A204.1 (cell line): Measurements from ENCODE around the gene KDM4F.
"Not testable (repeated sequence)": the region's sequence is repeated elsewhere in the genome, so short reads cannot be mapped to it uniquely, and the experiment has no call there.

Source experiments
- FAIRE-seq: peaks from 2 replicates; lab custom pipeline; 2012; peaks lifted over from hg19 to GRCh38; lab: Jason Lieb, UNC

KDM4F gene

DNA sequence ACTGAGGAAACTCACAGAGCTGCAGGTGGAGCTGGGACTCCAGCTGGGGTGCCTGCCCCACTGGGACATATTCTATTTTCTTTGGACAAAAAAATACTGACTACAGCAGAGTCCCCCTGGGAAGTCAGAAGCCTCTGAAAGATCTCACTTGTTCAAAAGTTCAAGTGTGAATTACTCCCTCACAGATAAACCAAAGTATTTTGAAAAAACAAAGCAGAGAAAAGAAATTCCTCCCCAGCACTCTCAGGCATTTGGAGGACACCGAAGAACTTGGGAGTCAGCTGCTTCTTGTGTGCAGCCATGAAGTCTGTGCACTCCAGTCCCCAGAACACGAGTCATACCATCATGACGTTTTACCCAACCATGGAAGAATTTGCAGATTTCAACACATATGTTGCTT lies at the start of gene KDM4F:
TSS of gene KDM4F (plus strand) at position 301 of the 400 bp plus-strand sequence.
- not testable (repeated sequence) for FAIRE-seq

DNA sequence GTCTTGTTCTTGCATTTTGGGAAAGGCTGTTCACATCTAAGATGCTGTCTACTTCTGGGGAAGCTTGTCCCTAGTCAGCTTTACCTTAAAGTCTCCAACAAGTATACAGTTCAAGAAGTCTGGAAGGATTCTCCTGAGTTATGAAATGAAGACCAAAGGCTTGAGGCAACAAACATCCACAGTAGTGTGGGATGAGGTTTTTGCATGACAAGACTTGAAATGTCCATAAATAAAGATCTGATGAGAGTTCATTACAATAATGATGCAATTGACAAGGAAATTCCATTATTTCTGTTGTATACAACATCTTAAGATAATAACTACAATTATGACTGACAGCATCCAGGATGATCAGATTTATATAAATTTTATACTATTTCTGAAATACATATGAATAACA lies 45.5 kb upstream of the KDM4F start:
- FAIRE-seq: no peak

DNA sequence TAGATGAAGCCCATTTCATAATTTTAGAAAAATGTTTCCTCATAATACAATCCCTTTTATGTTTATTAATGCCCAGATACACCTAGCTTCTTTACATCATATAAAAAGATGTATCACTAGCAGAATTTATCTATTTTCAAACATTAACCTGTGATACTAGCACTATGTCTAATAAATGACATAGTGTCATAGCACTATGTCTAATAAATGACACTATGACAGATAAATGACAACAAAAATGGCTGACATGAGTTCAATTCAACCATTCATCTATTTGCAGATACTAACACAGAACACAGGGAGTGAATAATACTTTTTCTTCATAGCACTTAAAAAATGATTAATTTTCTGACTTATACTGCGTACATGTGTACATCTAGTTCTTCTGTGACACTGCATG lies 43.6 kb upstream of the KDM4F start:
- FAIRE-seq: no peak

DNA sequence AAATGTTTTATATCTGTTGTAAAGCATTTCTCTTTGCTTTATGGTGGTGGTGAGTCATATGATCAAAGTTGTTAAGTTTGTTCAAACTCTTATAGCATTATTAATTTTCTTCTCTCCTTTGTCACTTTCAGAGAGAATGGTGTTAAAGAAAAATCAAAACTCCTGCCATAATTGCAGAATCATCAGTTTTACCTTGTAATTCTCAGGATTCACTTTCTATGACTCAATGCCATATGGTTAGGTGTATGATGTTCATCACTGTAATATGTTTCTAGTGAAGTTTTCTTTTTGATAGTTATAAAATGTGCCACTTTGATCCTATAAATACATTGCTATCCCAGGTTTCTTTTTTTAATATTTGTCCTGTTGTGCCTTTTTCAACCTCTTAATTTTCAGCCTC lies 37.8 kb upstream of the KDM4F start:
- FAIRE-seq: no peak

DNA sequence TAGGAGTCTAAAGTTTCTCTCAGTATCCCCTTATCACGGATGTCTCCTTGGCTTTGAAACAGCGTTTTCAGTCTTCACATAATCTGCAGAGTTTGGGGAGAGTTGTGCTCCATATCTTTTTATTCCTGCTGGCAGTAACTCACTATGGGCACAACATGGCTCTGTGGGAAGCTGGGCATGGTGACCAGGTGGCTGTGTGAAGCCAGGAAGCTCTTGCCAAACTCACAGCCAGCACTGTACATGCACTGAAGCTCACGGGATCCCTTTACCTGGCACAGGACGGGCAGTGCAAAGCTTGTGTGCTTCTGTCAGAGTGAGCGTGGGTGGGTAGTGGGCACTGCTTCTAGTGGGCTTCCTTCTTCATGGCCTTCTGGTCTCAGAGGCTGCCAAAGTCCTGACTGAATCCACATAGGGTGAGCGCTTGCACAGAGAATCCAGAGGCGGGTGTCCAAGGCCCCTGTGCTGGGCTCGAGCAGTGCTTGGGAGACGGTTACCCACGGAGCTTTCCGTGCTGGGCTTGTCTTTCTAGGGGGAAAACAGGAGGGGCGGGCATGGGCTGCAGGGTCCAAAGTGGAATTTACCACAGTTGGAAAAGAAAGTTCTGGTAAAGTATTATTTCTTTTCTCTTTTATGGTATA lies 34.9 kb upstream of the KDM4F start:
- no peak for FAIRE-seq

DNA sequence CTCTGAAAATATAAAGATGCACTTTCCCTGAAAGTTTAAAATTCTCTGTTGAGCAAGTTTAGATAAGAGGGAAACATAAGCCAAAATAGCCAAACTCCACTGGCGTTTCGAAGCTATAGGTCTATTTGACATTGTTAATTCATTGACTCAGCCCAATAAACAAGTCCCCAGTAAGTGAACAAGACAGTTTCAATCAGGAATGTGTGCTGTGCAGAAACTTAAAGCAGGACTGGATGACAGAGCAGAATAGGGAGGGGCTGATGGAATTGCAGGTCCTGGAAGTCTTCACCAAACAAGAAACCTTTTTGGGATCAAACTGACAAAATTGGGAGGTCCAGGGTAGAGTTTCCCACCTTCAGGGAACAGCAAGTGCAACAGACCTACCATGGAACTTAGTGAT lies 33.1 kb upstream of the KDM4F start:
- no peak for FAIRE-seq

DNA sequence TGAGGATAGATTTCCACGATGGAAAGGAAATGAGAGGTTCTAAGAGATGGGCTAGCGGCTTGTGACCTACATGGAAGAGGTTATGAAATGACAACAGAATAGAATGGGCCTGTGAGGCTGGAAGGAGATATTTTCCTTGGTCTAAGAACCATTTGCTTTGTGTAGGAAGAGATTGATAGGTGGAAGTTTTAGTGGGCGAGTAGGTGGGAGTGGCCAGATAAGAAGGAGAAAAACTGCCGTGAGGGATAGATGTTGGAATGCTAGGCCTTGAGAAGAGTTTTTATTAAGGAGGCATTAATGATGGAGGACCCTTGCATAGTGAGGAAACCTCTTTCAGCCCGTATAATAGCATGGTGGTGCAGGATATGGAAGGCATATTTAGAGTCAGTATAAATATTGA lies 27.8 kb upstream of the KDM4F start:
- not testable (repeated sequence) for FAIRE-seq

DNA sequence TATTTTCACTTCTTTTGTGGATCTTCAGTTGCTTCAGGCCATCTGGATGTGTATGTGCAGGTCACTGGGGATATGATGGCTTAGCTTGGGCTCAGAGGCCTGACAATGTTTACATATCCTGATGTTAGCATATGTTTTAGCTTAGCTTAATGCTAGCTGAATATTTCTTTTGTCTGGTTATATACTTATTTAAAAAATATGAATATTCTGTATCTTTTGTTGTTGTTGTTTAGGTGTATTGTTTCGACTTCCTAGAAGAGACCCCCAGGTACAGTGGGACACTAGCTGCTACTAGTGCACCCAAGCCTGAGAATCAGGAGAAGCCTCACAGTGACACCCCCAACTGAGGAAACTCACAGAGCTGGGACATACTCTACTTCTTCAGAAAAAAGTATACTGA lies 24.3 kb upstream of the KDM4F start, which contains the start of gene KDM4E:
TSS of gene KDM4E (plus strand) at position 301 of the 400 bp plus-strand sequence. CDS start 300 bp downstream, outside the sequence.
- FAIRE-seq: no peak

DNA sequence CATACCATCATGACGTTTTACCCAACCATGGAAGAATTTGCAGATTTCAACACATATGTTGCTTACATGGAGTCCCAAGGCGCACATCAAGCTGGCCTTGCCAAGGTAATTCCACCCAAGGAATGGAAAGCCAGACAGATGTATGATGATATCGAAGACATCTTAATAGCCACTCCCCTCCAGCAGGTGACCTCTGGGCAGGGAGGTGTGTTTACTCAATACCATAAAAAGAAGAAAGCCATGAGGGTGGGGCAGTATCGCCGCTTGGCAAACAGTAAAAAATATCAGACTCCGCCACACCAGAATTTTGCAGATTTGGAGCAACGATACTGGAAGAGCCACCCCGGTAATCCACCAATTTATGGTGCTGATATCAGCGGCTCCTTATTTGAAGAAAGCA lies 23.6 kb upstream of the KDM4F start:
- not testable (repeated sequence) for FAIRE-seq

DNA sequence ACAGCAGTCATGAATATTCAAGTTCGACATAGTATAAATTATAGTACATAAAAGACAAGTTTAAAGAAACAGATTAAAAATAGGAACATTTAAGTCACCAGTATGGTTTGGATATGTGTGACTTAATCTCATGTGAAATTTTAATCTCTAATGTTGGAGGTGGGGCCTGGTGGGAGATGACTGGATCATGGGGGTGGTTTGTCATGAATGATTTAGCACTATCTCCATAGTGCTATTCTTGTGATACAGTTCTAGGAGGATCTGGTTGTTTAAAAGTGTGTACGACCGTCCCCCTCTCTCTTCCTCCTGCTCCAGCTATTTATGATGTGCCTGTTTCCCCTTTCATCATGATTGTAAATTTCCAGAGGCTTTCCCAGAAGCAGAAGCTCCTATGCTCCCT lies 20.9 kb upstream of the KDM4F start:
- FAIRE-seq: no peak

DNA sequence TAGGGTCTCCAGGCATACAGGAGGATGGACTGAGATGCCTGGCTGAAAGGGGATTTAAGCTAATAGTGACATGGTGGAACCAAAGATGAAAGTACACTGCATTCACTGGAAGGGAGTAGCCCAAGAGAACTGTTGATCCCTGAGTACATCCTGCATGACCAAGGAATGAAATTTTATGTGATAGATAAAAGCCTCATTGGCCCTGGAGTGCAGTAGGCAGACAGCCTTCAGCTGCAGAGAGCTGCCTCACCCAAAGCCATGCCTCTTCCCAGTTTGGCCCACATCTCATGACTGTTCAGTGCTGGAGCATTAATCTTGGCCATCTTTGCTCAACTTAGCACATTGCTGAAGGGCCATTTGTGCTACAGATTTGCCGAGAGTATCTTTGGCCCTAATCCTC lies 16.2 kb upstream of the KDM4F start:
- no peak for FAIRE-seq

DNA sequence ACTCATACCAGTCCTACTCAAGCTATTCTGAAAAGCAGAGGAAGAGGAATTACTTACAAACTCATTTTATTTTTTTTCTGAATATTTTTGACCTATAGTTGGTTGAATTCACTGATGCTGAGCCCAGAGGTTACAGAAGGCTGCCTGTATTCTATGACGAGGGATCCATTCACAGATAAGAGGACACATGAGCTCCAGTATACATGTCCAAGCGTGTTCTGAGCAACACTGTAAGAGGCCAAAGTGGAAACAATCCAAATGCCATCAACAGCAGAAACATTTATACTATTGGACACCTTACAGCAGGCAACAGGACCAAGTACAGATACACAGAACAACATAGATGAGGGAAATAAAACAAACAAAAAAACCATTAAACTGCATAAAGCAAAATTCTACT lies 13.9 kb upstream of the KDM4F start:
- FAIRE-seq: no peak

DNA sequence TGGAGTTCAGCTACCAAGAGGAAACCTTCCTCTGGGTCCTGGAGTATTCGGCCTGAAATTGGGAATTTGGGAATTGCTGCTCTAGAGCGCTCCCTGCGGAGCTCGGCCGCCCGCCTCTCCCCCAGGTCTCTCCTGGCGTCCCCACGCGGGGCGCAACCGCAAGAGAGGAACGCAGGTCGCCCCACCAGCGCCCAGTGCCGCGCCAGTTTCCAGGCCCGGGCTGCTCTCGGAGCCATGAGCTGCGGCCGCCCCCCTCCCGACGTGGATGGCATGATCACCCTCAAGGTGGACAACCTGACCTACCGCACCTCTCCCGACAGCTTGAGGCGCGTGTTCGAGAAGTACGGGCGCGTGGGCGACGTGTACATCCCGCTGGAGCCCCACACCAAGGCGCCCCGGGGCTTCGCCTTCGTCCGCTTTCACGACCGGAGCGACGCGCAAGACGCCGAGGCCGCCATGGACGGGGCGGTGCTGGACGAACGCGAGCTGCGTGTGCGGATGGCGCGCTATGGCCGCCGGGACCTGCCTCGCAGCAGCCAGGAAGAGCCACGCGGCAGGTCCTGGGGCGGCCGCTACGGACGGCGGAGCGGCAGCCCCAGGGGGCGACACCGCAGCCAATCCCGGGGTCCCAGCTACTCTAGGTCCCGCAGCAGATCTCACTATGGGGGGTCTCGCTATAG lies 11.7 kb upstream of the KDM4F start:
- not testable (repeated sequence) for FAIRE-seq

DNA sequence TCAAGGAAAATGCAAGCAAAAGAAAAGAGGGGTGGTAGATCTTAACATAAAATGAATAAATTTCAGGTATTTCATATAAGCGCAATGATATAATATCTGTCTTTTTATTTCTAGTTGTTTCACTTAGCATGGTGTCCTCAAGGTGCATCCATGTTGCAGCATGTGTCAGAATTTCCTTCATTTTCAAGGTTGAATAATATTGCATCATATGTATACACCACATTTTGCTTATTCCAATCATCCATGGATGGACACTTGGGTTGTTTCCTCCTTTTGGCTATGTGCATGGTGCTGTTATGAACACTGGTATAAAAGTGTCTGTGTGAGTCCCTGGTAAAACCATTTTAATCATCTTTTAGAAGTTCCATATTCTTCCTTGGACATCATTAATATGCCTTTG lies 7.0 kb upstream of the KDM4F start:
- FAIRE-seq: no peak

DNA sequence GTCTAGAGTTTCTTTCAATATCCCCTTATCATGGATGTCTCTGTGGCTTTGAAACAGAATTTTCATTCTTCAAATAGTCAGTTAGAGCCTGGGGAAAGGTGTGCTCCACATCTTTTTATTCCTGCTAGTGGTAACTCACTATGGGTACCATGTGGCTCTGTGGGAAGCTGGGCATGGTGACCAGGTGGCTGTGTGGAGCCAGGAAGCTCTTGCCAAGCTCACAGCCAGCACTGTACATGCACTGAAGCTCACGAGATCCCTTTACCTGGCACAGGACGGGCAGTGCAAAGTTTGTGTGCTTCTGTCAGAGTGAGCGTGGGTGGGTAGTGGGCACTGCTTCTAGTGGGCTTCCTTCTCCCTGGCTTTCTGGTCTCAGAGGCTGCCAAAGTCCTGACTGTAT lies 6.3 kb upstream of the KDM4F start:
- FAIRE-seq: no peak

DNA sequence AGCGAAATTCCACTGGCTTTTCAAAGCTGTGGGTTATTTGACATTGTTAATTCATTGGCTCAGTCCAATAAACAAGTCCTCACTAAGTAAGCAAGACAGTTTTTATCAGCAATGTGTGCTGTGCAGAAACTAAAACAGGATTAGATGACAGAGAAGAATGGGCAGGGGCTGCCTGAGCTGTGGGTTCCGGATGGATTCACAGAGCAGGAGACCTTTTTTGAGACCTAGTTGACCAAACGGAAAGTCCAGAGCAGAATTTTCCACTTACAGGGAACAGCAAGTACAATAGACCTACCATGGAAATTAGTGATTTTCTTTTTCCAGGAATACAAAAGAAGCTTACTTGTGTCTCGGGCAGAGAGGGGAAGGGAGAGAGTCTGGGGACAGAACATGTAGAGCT lies 5.2 kb upstream of the KDM4F start:
- no peak for FAIRE-seq

DNA sequence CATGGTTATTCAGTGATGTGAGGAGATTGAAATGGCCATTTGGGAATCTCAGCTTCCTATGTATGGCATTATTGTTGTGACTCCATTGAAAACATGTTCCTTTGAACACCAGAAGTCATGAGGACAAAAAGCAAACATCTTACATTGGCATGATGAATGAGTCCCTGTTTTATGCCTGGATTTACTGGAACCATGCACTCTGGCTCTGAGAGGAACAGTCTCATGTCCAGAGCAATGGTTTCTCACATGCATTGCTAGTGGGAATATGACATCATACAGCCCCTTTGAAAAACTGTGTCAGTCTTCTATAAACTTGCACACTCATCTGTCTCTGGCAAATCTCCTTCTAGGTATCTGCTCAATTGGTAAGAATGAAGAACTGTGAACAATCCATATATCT lies 3.4 kb upstream of the KDM4F start:
- FAIRE-seq: no peak

DNA sequence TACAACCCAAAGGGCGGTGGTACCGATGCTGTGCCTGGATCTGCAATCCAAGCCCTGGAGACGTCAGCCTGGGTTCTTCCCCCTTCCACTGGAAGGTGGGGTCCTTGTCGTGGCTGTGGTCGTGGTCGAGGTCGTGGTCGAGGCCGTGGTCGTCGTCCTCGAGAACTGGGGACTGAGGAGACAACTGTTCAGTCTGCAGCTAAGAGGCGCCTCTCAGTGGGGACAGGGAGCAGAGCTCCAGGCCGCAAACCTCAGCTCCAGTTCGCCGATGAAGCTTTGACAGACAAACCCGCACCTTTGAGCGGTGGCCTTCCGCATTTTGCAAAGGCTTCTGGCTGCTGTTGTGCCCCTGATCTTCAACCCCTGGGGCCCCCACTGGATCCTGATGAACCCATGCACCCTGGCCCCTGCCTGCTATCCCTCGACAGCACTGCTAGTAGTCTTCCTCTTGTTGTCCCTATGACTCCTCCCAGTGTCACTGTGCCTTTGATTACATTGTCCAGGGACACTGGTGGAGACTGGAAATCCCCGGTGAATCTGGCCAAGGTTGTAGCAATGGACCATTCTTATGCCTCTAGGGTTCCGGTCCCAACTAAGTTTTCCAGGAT lies 1.5 kb downstream of the KDM4F start:
- no peak for FAIRE-seq

DNA sequence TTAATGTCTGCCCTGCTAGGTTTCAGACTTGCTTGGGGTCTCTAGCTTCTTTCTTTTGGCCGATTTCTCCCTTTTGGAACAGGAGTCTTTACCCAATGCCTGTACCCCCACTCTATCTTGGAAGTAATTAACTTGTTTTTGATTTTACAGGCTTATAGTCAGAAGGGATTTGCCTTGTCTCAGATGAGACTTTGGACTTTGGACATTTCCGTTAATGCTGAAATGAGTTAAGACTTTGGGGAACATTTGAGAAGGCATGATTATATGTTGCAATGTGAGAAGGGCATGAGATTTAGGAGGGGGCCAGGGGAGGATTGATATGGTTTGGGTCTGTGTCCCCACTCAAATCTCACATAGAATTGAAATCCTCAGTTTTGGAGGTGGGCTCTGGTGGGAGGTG lies 5.1 kb downstream of the KDM4F start:
- no peak for FAIRE-seq

DNA sequence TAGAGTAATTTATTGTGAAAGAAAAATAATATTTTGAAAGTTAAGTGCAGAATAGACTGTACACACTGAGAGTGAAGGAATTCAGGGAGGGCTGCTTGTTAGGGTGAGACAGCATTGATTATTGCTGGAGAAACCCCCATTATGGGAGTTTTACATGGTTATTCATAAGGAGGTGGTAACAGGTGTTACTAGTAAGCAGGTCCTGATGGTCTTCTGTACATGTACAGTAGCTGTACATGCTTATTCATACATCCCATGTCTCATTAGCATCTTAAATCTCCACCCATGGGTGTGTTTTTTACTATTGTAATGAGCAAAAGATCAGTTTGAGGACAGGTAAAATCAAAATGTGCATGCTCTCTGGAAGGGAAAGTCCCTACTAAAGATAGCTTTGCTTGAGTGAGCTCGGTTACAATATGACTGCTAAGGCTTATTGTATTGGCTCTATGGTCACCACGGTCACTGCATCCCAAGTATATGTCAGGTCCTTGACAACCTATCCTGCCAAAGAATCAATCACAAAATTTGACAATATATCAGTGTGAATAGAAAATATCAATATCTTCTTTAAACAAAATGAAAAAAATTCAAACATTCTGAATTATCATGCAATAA lies 6.2 kb downstream of the KDM4F start:
- no peak for FAIRE-seq

DNA sequence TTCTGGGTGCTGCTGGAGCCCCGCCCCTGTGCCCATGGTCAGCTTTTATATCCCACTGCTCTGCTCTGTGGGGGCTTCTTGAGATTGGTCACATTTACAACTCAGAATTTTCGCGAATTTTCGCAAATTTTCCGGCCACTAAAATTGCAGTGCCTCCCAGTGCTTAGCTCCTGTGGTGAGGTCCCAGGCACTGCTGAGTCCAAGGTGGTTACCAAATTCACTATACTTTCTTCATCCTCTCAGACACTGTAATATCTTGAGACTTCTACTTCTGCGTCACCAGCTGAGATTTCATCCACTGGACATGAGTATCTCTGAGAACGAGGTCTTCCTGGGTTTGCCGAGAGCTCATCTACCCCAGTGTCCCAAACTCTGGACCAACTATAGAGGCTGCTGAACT lies 8.7 kb downstream of the KDM4F start:
- FAIRE-seq: no peak

DNA sequence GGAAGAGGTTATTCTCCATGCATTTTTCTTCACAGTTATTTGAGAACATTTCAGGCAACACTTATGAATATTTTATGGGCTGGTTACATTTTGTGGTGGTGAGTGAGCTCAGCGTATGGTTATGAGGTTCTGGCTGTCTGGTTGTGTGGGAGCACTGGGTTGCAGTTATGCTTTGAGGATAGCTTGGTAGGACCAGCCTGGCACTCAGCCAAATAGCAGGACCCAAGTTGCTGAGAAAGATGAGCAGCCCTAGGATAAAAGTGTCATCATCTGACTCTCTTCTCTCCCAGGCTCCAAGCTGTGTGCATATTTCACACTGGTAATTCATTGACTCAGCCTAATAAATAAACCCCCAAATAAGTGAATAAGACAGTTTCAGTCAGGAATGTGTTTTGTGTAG lies 9.4 kb downstream of the KDM4F start:
- no peak for FAIRE-seq

DNA sequence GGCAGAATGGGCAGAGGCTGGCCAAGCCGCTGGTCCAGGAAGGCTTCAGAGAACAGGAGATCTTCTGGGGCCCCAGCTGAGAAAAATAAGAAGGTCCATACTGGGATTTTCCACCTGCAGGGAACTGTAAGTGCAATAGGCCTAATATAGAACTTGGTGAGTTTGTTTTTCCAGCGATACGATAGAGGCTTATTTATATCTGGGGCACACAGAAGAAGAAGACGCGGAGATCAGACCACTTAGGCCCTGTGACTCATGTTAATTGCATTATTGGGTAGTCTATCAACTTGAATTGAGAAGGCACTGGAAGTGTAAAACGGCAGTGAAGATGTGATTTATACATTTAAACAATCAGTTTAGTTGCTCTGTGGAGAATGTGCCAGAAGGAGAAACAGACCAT lies 9.8 kb downstream of the KDM4F start:
- FAIRE-seq: no peak
